Hematopoietic multipotent progenitor cell treated with erythropoietin and hydrocortisone succinate and interleukin-3 and kit ligand, for 15 days (in vitro differentiated cells): Measurements from ENCODE around the gene AMOT.
A peak's percentile ranks its signal among the peaks of the same experiment; 100 is the strongest.
"Not testable (repeated sequence)": the region's sequence is repeated elsewhere in the genome, so short reads cannot be mapped to it uniquely, and the experiment has no call there.

Experiments
- DNase-seq: peaks from one replicate; pipeline ENCODE4 v3.0.0-alpha.2; 2015; ENCODE audit warnings: low spot score

Gene AMOT, protein sequence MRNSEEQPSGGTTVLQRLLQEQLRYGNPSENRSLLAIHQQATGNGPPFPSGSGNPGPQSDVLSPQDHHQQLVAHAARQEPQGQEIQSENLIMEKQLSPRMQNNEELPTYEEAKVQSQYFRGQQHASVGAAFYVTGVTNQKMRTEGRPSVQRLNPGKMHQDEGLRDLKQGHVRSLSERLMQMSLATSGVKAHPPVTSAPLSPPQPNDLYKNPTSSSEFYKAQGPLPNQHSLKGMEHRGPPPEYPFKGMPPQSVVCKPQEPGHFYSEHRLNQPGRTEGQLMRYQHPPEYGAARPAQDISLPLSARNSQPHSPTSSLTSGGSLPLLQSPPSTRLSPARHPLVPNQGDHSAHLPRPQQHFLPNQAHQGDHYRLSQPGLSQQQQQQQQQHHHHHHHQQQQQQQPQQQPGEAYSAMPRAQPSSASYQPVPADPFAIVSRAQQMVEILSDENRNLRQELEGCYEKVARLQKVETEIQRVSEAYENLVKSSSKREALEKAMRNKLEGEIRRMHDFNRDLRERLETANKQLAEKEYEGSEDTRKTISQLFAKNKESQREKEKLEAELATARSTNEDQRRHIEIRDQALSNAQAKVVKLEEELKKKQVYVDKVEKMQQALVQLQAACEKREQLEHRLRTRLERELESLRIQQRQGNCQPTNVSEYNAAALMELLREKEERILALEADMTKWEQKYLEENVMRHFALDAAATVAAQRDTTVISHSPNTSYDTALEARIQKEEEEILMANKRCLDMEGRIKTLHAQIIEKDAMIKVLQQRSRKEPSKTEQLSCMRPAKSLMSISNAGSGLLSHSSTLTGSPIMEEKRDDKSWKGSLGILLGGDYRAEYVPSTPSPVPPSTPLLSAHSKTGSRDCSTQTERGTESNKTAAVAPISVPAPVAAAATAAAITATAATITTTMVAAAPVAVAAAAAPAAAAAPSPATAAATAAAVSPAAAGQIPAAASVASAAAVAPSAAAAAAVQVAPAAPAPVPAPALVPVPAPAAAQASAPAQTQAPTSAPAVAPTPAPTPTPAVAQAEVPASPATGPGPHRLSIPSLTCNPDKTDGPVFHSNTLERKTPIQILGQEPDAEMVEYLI

DNA sequence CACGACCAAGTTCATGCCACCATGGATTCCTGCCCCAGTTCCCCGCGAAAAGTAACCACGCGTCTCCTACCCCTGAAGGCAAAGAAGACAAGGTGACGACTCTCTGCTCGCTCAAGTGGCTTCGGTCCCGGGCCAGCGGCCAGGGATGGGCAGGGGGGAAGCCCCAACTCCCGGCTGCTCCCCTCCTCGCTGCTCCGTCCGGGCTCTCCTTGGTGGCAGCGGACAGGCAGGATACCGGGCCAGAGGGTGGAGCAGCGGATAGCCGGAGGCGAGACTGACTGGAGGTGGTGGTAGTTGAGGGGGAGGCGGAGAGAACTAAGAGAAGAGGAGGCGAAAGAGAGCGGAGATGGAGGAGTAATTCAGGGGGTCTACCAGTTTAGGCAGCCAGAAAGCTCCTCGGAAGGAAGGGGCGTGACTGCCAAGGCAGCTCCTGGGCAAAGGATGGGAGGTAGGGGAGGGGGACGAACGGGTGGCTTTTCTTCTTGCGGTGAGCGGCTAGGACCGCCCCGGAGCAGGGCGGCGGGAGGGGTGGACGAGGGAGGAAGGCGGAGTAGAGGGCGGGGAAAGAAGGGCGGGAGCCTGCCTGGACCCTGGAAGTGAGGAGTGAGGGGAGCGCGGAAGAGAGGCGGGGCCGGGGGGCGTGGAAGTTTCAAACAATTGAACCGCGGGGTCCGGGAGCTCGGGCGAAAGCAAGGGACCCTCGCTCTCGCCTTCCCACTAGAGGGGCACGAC is at the start of gene AMOT:
TSS of gene AMOT (minus strand) at position 450 of the 732 bp plus-strand sequence. CDS start 17,705 bp downstream, outside the sequence.
- DNase-seq: peak; percentile 23

DNA sequence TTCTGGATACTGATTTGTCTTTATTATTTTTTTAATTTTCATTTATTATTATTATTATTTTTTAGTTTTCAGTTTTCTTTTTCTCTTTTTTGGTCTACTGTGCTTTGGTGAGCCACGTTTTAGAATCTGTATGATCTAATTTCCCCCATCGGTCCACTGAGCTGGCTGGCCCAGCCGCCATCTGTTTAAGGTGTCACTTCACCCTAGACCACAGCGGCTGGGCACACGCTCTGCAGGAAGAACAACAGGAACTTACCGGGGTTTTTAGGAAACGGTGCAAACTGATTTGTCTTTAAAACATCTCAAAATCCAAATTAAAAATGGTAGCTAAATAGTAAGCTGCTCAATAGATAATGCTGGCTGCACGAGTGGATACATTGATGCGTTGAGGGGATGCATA is 48.8 kb upstream of the AMOT start:
- no peak for DNase-seq

DNA sequence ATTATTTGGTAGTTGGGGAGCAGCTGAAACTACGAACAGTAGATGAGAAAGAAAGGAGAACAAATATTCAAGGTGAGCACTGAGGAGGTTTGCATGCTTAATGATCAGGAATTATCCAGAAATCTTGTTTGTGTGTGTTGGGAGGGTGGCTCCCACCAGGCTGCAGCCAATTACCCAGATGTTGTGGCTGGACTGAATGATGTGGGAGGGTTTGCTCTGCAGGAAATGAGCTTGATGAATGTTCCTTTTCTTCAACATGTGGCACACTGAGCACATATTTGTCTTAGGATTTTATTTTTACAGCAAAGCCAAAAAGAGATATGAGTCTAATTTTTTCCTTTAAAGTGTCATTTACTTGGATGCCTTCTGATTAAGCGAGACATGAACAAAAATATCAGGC is 48.3 kb upstream of the AMOT start:
- DNase-seq: no peak

DNA sequence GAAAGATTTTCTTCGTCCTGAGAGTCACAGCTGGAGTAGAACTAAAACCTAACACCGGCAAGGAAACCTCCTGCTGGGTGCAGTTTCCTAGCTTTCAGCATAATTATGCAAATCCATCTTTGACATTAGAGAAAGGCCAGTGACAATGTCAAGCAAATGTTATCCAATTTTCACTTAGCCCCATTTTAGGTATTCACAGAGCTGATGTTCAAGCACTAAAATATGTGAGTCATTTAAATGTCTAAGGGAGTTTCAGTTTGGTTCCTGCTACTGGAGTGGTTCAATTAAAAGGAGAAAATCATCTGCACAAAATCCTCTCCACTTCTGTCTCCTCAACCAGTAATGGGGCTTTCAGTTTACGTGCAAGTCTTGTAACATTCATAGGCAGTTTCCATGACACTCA is 37.1 kb upstream of the AMOT start:
- DNase-seq: no peak

DNA sequence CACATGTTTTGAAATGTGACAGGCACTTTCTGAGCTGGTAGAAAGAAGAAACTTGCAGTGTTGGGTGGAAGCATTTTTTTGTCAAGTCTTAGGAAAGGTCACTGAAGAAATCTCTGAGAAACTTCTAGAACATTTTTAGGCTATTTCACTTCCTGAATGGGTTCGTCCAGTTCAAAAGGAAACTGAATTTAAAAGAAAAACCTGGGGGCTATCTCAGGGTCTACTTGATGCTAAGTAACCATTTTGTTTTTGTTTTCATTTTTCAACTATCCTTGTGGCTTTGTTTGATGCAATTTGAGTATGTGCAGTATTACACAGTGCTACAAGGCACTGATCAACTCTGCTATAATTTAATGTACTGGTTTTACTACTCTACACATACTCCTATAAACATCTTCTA is 34.0 kb upstream of the AMOT start:
- no peak for DNase-seq

DNA sequence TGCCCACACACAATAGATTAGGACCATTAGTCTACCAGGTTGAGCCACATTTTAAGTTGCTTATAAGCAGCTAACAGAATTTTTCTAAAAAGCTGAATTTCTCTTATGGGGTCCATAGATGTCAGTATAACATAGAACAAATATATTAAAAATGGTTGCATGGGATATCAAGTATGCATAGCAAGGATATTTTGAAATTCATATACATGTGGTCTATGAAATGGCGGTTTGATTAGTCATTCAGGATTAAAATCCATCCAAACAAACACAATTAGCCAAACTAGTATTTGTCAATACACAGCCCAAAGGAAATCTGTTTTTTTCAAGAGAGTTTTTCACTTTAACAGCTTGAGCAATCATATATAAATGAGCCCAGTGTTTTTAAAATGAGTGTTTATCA is 33.5 kb upstream of the AMOT start:
- no peak for DNase-seq

DNA sequence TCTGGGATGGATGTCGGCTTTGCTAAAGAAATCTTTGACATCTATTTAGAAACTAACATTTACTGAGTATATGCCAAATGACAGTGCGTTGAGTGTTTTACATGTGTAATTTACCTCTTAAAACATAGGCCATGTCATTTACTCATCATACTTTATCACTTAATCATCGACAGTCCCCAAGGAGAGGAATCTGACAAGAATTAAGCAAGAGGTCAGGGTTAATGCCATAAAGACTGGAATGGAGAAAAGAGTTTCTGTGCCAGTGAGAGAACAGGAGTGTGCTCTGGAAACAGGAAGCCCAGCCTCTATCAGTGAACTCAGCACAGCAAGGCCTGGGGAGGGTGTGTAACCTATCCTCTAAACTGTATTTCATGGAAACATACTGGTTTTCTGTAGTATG is 28.0 kb upstream of the AMOT start:
- DNase-seq: no peak

DNA sequence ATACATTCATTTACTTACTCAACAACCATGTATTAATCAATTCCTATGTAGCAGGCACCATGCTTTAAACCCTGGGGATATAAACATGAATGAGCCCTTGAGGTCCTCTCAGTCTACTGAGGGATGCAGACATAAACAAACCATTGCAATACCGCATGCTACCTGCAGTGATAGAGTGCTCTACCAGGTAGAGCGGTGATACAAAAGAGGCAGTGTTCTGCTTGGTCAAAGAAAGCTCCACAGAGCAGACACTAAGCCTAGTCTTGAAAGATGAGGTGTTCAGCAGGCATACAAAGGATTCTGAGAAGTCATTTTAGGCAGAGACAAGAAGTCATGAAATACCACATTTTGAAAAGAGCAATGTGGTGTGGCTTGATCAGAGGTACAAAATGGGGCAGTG is 26.9 kb upstream of the AMOT start:
- no peak for DNase-seq

DNA sequence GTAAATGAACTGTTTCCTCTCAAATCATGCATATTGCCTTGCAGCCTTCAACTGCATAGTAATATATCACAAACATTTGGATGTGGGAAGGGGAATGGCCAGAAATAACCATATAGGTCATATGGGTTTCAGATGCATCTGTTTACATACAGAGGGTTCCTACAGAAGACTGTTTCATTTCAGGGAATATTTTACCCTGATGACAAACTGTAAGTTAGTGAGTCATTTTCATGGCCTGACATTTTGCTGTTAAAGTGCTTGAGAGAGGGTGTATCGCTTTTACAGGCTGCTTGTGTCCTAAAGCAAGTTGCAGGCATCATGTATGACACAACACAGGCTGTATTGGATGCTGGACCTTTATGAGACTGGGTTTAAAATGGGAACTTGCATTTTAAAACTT is 25.5 kb upstream of the AMOT start:
- DNase-seq: no peak

DNA sequence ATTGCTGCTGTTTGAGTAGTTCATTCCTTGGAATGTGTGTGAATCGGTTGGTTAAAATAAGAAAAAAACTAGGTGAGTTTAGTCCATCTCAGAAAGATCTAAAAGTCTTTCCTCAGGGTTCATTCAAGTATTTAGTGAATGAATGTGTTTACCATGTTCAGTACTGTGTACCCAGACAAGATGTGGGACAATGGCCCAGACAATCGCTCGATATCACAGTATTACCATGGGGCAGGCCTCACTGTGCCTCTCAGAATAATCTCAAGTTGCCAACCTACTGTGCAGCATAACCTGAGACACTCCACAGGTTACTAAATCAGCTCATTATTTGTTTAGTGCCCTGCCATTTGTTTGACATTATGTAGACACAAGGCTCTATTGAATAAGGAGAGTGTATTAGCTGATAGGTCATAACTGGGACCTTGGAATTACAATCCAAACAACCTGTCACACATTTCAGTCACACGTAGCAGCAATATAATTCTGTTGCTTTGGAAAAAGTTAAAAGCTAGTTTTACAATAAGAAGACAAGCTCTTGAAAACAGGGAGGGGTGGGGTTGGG is 24.9 kb upstream of the AMOT start:
- no peak for DNase-seq

DNA sequence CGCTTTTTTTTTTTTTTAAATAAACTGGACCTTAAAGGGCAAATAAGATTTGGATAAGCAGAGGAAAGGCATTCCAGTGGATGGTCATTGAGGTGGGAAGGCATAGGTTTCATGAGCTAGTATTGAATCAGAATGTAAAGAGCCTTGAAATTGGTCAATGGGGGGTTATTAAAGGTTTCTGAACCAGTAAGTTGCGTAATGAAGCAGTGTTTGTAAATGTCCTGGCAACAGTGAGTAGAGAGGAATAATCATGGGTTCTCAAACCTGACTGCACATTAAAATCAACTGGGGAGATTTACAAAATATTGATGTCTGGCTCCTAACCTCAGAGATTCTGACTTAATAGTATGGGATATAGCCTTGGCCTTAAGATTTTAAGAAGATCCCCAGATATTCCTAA is 23.2 kb upstream of the AMOT start:
- no peak for DNase-seq

DNA sequence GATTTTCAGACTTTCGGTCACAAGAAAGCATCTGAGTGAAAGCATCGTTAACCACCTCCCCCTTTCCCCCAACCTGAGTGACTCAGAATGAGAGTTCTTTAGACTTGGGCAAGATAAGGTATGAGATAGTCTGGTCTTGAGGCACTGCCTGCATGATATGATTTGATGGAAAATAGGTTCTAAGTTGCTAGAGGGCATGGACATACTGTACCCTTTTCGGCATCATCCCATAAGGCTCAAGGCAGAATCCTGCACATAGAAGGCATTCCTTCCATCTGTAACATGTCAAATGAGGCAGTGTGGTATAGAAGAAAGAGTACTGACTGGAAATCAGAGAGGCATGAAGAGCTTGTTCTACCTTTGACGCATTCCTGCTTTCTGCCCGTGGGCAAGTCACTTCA is 16.8 kb upstream of the AMOT start:
- no peak for DNase-seq

DNA sequence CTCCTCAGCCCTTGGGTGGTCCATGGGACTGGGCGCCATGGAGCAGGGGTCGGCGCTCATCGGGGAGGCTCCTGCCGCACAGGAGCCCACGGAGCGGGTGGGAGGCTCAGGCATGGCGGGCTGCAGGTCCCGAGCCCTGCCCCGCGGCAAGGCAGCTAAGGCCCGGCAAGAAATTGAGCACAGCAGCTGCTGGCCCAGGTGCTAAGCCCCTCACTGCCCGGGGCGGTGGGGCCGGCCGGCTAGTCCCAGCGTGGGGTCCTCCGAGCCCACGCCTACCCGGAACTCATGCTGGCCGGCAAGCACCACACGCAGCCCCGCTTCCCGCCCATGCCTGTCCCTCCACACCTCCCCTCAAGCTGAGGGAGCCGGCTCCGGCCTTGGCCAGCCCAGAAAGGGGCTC is 14.3 kb upstream of the AMOT start:
- DNase-seq: not testable (repeated sequence)

DNA sequence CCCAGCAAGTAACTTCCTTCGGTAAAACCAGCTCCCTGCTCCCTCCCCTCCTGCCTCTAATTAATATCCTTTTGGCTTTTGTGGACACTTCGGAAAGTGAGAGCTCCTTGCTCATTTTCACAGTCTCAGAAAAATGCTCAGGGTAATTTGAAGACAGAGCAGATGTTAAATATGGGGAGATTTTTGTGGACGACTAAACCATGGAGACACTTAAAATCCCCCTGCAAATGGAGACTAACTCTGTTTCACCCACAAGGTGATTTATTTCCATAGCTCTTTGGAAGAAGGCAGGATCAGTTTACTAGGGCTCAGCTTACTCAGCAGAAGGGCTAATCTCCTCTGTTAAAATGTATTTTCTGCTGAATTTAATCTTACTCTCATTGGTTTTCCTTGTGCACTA is 12.2 kb upstream of the AMOT start:
- DNase-seq: no peak

DNA sequence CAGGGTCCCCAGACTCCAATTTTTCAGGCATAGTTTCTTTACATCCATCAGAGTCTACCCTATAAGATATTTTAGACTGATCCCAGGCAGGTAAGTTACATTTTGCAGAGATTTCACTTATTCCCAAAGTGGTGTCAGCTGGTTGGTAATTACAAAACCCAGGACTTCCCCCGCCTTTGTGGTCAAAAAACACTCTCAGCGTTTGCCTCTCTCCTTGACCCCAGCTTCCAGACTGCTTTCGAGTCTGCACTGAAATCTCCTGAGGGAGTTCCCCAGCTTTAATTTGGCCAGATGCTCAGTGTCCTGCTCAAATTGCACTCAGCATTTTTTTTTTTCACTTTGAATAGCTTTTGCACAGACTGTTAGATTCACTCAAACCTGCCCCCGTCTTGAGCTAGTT is 11.2 kb upstream of the AMOT start:
- no peak for DNase-seq

DNA sequence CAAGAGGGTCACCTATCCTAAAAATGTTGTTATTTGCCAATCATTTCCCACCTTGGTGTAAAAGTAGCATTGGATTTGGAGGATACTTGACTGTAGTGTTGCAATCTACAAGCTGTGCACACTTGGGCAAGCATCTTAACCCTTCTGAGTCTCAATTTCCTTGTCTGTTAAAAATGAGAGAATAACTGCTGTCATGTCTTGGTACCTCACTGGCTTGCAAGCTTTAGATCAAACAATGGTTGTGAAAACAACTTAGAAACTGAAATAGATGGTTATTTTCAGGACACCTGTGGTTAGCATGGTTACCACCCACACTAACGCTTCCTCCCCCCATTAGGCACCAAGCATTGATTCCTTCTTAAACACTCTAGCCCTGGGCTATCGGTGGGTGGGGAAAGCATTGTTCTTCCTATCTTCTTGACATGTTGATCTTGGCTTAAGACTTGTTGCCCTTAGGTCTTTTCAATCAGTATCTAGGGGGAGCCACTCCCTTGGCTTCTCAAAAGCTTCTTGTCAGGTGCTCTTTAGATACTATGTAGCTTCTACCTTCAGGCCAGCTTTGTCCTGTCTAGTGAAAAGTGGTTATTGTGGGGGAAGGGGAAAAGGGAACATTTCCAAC is 10.6 kb upstream of the AMOT start:
- no peak for DNase-seq

DNA sequence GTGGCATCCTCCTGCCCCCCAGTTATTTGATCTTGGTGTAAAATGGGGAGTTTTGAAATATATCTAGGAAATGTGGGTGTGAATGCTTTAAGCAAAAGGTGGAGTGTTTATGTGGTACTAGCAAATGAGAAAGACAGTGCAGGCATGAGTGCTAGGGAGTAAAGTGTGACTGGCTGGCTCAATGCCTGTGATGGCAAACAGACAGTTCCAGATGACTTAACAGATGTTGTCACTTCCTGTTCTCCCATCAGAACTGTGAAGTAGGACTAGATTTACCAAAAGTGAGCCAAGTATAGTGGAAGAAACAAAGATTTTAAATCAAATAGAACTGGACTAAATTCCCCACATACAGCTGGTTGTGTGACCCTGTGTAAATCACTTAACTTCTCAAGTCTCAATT is 8.4 kb upstream of the AMOT start:
- no peak for DNase-seq

DNA sequence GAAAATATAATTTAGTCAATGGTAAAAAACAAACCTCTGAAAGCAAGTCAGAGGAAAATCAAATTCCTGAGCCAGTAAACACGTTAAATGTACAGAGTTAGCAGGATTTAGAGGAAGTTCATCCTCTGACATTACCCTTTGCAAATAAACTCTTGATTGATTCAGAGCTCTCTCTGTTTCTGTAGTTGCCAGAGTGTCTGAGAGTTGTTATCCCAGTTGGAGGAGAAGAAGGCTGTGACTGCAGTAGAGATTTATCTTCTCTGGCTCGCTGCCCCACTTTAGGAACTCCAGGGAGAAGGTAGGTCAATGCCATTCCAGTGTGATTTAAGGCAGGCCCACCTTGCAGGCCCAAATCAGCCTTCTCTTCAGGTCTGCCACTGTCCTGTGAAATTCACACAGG is 6.2 kb upstream of the AMOT start:
- DNase-seq: no peak

DNA sequence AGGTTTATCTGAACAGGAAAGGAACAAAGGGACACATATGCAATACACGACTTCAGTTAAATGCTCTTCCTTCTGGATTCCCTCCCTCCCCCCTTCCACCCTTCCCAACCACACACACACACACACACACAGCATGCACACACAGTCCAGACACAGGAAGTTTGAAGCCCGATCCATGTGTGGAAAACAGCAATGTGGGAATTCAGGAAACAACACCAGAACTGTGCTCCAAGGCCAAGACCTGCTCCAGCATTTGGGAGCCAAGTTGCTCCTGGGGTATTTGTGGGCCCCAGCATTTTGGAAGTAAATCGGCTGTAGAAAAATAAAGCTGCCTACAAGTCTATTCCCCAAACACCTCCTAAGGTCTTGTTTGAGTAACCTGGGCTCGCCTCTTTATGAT is 5.6 kb upstream of the AMOT start:
- DNase-seq: no peak

DNA sequence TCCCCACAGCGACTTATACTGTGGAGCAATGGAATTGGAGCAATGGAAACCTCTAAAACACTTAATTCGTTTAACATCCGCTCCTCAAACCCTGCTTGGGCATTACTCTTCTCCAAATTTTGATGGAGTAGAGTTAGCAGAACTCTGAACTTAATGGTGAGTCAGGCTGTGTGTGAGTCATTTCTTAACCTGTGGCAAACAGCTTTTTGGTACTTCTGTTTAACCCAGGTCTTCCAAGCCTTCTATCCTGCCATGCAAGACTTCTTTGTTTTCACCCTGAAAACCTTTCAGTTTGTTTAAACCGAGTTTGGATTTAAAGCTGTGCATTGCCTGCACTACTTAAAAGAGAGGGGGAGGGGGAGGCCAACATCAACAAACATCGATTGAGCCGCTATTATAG is 3.6 kb upstream of the AMOT start:
- no peak for DNase-seq

DNA sequence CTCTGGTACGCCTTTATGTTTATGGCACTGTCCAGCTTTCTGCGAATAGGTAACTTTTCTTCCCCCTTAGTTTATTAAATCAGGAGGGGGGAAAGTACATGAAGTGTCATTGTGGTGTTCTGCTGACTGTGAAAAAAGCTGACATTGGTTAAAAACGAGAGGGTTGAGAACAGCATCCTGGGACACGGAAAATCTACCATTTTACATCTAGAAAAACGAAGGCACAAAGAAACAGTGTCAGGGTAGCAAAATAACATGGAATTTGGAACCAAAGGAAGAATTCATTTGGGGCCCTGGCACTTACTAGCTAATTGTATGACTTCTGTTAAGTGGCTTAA is 1.2 kb upstream of the AMOT start:
- DNase-seq: no peak
